Panc1 (cell line): ENCODE results near the gene DNAI2. TPM values are rescaled to one million over a fixed set of nuclear protein-coding genes. Genes with fewer than 3 reads are reported as not detected.
"Not testable (repeated sequence)": the region's sequence is repeated elsewhere in the genome, so short reads cannot be mapped to it uniquely, and the experiment has no call there.

Source experiments
- ATAC-seq: fragments of 200-7000 bp; cut with Tn5 transposase; 2 replicates; pipeline ENCODE4 v1.9.1; 2020; ENCODE audit warnings: mild to moderate bottlenecking, moderate library complexity
- BruUV-seq: library from RNA; stranded (reverse); fragments of 400-500 nt; replicated peaks from 2 replicates; lab custom pipeline; 2021; lab: Mats Ljungman, UMichigan
- CTCF ChIA-PET: fragments of 300-600 bp; sonication (Branson Sonifier 250); formaldehyde crosslinking; loops from one replicate; lab custom pipeline; 2022; ENCODE audit warnings: antibody characterized with exemption; lab: Charles Lee
- POLR2A ChIA-PET: fragments of 300-600 bp; sonication (Branson Sonifier 250); formaldehyde crosslinking; loops from one replicate; lab custom pipeline; 2022; ENCODE audit warnings: antibody characterized with exemption; lab: Charles Lee
- DNase-seq: peaks from one replicate; pipeline ENCODE4 v3.0.0-alpha.2; 2010; ENCODE audit warnings: low read depth, low spot score
- H3K27ac ChIP-seq: 2 replicates; pipeline ENCODE4 v1.5.1; 2011; ENCODE audit warnings: mild to moderate bottlenecking, low read length, inconsistent platforms
- H3K27me3 ChIP-seq: fragments of 200-500 bp; sonication (Bioruptor generic); 2 replicates; pipeline ENCODE4 v1.6.0; 2014; ENCODE audit warnings: low read length, inconsistent platforms; ENCODE audit not compliant: control insufficient read depth, insufficient read depth
- H3K36me3 ChIP-seq: fragments of 200-500 bp; sonication (Bioruptor generic); 2 replicates; pipeline ENCODE4 v1.5.1; 2014; ENCODE audit warnings: inconsistent platforms, mild to moderate bottlenecking, low read length, moderate library complexity; ENCODE audit not compliant: control insufficient read depth, insufficient read depth
- H3K4me1 ChIP-seq: 2 replicates; pipeline ENCODE4 v1.5.1; 2011; ENCODE audit warnings: inconsistent platforms, mild to moderate bottlenecking, low read length, moderate library complexity; ENCODE audit not compliant: control insufficient read depth, insufficient read depth
- H3K4me3 ChIP-seq, 2 experiments: 2 replicates each; pipeline ENCODE4 v1.5.1; 2011 to 2012; ENCODE audit warnings: low read depth in 2 of 2, low read length in 2 of 2, mild to moderate bottlenecking in 2 of 2, inconsistent platforms in 1 of 2, moderate library complexity in 1 of 2
- H3K9me3 ChIP-seq: fragments of 200-500 bp; sonication (Bioruptor generic); 2 replicates; pipeline ENCODE4 v1.5.1; 2014; ENCODE audit warnings: low read depth, mild to moderate bottlenecking, inconsistent platforms, low read length, moderate library complexity; ENCODE audit not compliant: control insufficient read depth, insufficient read depth
- POLR2AphosphoS5 ChIP-seq: IDR thresholded peaks from 2 replicates; pipeline ENCODE4 v1.6.1; 2012; ENCODE audit warnings: mild to moderate bottlenecking, low read depth, low read length, moderate library complexity
- SIN3A ChIP-seq: IDR thresholded peaks from 2 replicates; pipeline ENCODE4 v1.6.1; 2012; ENCODE audit warnings: low read depth, mild to moderate bottlenecking, low read length, moderate library complexity, borderline replicate concordance; ENCODE audit not compliant: insufficient read depth
- TCF7L2 ChIP-seq: IDR thresholded peaks from 2 replicates; pipeline ENCODE4 v1.6.1; 2011; ENCODE audit warnings: mild to moderate bottlenecking, low read depth, low read length, inconsistent platforms
- in situ Hi-C: cut with HindIII; loops from 2 replicates; pipeline ENCODE4 v1.10.0; 2016; ENCODE audit warnings: low sequenced_read_pairs, low pct_unique_long_range_greater_than_20kb
- intact Hi-C: fragments of 100-400 bp; cut with micrococcal nuclease; formaldehyde crosslinking; loops from one replicate; pipeline ENCODE4 v1.10.0; 2022; ENCODE audit not compliant: unreplicated experiment
- total RNA-seq: library from RNA; stranded (reverse); gene quantifications from one replicate; pipeline ENCODE4 v1.2.1, GENCODE V29; 2021; ENCODE audit not compliant: unreplicated experiment
- TF ChIP-seq, protein P1 (sequence below), 2 experiments: IDR thresholded peaks; 2 replicates each; pipeline ENCODE4 v1.6.1; 2011 to 2012; ENCODE audit warnings: low read depth in 2 of 2, control low read depth in 1 of 2, low read length in 1 of 2, mild to moderate bottlenecking in 1 of 2, moderate library complexity in 1 of 2; ENCODE audit not compliant: insufficient read depth in 1 of 2
- TF ChIP-seq, protein P2 (sequence below): fragments of 450-650 bp; IDR thresholded peaks from 2 replicates; pipeline ENCODE4 v1.5.1; 2017; ENCODE audit warnings: mild to moderate bottlenecking

Gene DNAI2
- total RNA-seq, 1 experiment from 2014 or later = not detected

DNA sequence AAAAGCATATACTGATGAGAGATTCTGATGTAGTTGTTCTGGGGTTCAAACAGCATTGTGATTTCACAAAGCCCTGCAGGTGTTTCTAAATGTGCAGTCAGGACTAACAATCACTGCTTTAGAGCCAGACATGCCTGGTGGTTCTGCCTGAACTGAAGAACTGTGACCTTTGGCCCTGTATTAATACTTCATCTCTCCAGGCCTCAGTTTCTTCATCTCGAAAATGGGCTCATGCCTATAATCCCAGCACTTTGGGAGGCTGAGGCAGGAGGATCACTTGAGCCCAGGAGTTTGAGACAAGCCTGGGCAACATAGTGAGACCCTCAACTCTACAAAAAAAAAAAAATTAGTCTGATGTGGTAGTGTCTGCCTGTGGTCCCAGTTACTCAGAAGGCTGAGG, 3.9 kb downstream of the DNAI2 start:
- DNase-seq = no peak
- no peaks in the 10 kb centered on the region for H3K36me3 ChIP-seq
- no peak overlapping the region for H3K27ac ChIP-seq
- intact Hi-C loops (no loop called here), in situ Hi-C loops (no loop called here)
- ChIA-PET CTCF (no interaction called here), POLR2A (no interaction called here)
- no peak overlapping the region for H3K4me3 ChIP-seq
- no peak for TF ChIP-seq TCF7L2
- TF ChIP-seq, protein P1, sequence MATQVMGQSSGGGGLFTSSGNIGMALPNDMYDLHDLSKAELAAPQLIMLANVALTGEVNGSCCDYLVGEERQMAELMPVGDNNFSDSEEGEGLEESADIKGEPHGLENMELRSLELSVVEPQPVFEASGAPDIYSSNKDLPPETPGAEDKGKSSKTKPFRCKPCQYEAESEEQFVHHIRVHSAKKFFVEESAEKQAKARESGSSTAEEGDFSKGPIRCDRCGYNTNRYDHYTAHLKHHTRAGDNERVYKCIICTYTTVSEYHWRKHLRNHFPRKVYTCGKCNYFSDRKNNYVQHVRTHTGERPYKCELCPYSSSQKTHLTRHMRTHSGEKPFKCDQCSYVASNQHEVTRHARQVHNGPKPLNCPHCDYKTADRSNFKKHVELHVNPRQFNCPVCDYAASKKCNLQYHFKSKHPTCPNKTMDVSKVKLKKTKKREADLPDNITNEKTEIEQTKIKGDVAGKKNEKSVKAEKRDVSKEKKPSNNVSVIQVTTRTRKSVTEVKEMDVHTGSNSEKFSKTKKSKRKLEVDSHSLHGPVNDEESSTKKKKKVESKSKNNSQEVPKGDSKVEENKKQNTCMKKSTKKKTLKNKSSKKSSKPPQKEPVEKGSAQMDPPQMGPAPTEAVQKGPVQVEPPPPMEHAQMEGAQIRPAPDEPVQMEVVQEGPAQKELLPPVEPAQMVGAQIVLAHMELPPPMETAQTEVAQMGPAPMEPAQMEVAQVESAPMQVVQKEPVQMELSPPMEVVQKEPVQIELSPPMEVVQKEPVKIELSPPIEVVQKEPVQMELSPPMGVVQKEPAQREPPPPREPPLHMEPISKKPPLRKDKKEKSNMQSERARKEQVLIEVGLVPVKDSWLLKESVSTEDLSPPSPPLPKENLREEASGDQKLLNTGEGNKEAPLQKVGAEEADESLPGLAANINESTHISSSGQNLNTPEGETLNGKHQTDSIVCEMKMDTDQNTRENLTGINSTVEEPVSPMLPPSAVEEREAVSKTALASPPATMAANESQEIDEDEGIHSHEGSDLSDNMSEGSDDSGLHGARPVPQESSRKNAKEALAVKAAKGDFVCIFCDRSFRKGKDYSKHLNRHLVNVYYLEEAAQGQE (IDR thresholded peaks at IDR 0.05; ENCODE audit: insufficient read depth in 1 of 2, low read depth in 2 of 2, low read length in 1 of 2) = no peak
- no peak for TF ChIP-seq SIN3A
- TF ChIP-seq, protein P2, sequence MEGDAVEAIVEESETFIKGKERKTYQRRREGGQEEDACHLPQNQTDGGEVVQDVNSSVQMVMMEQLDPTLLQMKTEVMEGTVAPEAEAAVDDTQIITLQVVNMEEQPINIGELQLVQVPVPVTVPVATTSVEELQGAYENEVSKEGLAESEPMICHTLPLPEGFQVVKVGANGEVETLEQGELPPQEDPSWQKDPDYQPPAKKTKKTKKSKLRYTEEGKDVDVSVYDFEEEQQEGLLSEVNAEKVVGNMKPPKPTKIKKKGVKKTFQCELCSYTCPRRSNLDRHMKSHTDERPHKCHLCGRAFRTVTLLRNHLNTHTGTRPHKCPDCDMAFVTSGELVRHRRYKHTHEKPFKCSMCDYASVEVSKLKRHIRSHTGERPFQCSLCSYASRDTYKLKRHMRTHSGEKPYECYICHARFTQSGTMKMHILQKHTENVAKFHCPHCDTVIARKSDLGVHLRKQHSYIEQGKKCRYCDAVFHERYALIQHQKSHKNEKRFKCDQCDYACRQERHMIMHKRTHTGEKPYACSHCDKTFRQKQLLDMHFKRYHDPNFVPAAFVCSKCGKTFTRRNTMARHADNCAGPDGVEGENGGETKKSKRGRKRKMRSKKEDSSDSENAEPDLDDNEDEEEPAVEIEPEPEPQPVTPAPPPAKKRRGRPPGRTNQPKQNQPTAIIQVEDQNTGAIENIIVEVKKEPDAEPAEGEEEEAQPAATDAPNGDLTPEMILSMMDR = no peak
- TF ChIP-seq POLR2AphosphoS5 = no peak
- ATAC-seq = no peak
- BruUV-seq = no TSS peak
- no peaks in the 10 kb centered on the region for H3K9me3 ChIP-seq
- peaks cover 2% of the 10 kb centered on the region; the same call in 1 of the 2 replicates for H3K27me3 ChIP-seq
- no peaks in the 10 kb centered on the region for H3K4me1 ChIP-seq

DNA sequence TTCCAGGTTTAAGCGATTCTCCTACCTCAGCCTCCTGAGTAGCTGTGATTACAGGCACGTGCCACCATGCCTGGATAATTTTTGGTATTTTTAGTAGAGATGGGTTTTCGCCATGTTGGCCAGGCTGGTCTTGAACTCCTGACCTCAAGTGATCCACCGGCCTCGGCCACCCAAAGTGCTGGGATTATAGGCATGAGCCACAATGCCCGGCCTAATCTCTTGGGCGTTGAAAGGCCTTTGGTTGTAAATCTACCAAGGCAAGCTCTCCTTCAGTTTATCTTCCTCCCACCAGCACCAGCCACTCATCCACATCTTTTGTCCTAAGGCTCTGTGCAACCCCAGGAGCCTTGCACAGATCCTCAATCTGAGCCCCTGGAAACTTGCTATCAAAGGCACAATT, 5.6 kb downstream of the DNAI2 start:
- DNase-seq, CTCF ChIA-PET, H3K27ac ChIP-seq, intact Hi-C loops, H3K27me3 ChIP-seq, ATAC-seq, in situ Hi-C loops, H3K4me3 ChIP-seq, POLR2A ChIA-PET, BruUV-seq, H3K9me3 ChIP-seq, H3K4me1 ChIP-seq, H3K36me3 ChIP-seq: not testable (repeated sequence)

DNA sequence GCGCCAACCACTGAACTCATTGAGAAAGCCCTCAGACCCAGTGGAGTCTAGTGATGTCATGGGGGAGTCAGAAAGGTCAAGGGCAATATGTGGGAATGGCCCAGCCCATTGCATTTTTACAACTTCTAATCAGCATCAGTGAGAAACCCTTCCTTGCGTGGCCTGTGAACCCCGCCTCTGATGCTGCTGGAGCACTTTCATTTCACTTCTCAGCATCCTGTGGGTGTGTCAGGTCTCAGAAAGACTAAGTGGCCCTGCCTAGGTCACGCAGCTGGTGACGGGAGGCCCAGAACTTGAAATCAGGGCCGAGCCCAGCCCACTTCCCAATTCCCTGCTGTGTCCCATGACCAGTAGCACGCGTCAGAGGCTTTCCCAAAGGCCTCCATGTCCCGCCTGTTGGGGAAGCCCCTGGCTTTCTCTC, 6.1 kb downstream of the DNAI2 start:
- CTCF ChIA-PET = interaction anchor here (0.6 kb wide), 1 partner anchor 378 kb away, joined by 7 read pairs; no protein-coding TSS in a partner anchor
- Histone ChIP-seq H3K4me3 (no peak overlapping the region), H3K27me3 (no peaks in the 10 kb centered on the region), H3K9me3 (no peaks in the 10 kb centered on the region), H3K4me1 (no peaks in the 10 kb centered on the region; the same call in 1 of the 2 replicates), H3K36me3 (no peaks in the 10 kb centered on the region), H3K27ac (no peak overlapping the region)
- DNase-seq = no peak
- in situ Hi-C loops (no loop called here), intact Hi-C loops (no loop called here)
- TF ChIP-seq, protein P1 (IDR thresholded peaks at IDR 0.05; ENCODE audit: insufficient read depth in 1 of 2, low read depth in 2 of 2, low read length in 1 of 2) = no peak
- TF ChIP-seq TCF7L2 (no peak), SIN3A (no peak), POLR2AphosphoS5 (no peak)
- TF ChIP-seq, protein P2 = no peak
- no peak for ATAC-seq
- no TSS peak for BruUV-seq
- POLR2A ChIA-PET = no interaction called here
